Neural progenitor cell (in vitro differentiated cells): ENCODE data around the gene EIPR1.

Experiments
- EZH2 ChIP-seq: fragments of 200-600 bp; sonication (generic); IDR thresholded peaks from 2 replicates; pipeline ENCODE4 v1.6.1; 2017; ENCODE audit warnings: antibody characterized with exemption, mild to moderate bottlenecking, moderate library complexity
- TF ChIP-seq, protein P1 (sequence below): fragments of 200-600 bp; sonication (generic); IDR thresholded peaks from 2 replicates; pipeline ENCODE4 v1.5.1; 2017; ENCODE audit warnings: antibody characterized with exemption, mild to moderate bottlenecking

- TF ChIP-seq, protein P1, sequence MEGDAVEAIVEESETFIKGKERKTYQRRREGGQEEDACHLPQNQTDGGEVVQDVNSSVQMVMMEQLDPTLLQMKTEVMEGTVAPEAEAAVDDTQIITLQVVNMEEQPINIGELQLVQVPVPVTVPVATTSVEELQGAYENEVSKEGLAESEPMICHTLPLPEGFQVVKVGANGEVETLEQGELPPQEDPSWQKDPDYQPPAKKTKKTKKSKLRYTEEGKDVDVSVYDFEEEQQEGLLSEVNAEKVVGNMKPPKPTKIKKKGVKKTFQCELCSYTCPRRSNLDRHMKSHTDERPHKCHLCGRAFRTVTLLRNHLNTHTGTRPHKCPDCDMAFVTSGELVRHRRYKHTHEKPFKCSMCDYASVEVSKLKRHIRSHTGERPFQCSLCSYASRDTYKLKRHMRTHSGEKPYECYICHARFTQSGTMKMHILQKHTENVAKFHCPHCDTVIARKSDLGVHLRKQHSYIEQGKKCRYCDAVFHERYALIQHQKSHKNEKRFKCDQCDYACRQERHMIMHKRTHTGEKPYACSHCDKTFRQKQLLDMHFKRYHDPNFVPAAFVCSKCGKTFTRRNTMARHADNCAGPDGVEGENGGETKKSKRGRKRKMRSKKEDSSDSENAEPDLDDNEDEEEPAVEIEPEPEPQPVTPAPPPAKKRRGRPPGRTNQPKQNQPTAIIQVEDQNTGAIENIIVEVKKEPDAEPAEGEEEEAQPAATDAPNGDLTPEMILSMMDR = no peak
- TF ChIP-seq EZH2 = no peak
Measured at GRCh38 chr2:3309496-3310355, 67.9 kb downstream of the EIPR1 start.
